ENCODE results near the gene CRACR2A. TPM values are rescaled to one million over a fixed set of nuclear protein-coding genes. Genes with fewer than 3 reads are reported as not detected.

CRACR2A gene
- total RNA-seq, 2 experiments from 2014 or later = 35.3 to 36.9 TPM

- Mint-ChIP-seq H3K27ac (no peak overlapping the region), H3K4me3 (no peak overlapping the region), H3K4me1 (peaks cover 3% of the 10 kb centered on the region), H3K27me3 (peaks cover 4% of the 10 kb centered on the region), H3K36me3 (no peaks in the 10 kb centered on the region), H3K9me3 (no peaks in the 10 kb centered on the region)
- POLR2A ChIA-PET = no interaction called here
- DNase-seq = no peak
- ATAC-seq (ENCODE audit: low read depth) = no peak
Observed at GRCh38 chr12:3602488-3602887, 150.4 kb downstream of the CRACR2A start.

GRCh38 chr12:3601461-3602150, 151.3 kb downstream of the CRACR2A start:
- Mint-ChIP-seq H3K9me3 (no peaks in the 10 kb centered on the region), H3K27ac (no peak overlapping the region), H3K4me3 (no peak overlapping the region), H3K4me1 (peaks cover 3% of the 10 kb centered on the region), H3K27me3 (peaks cover 4% of the 10 kb centered on the region), H3K36me3 (no peaks in the 10 kb centered on the region)
- DNase-seq (no peak), ATAC-seq (ENCODE audit: low read depth) (no peak)
- POLR2A ChIA-PET = no interaction called here

- ATAC-seq (ENCODE audit: low read depth) = no peak
- DNase-seq = no peak
Observed at GRCh38 chr12:3600951-3601350, 152.0 kb downstream of the CRACR2A start.

GRCh38 chr12:3600039-3600720, 152.7 kb downstream of the CRACR2A start:
- DNase-seq (no peak), ATAC-seq (ENCODE audit: low read depth) (no peak)
- H3K4me1 Mint-ChIP-seq = peaks cover 3% of the 10 kb centered on the region
- peaks cover 4% of the 10 kb centered on the region for H3K27me3 Mint-ChIP-seq
- H3K9me3 Mint-ChIP-seq = no peaks in the 10 kb centered on the region
- H3K27ac Mint-ChIP-seq = no peak overlapping the region
- H3K36me3 Mint-ChIP-seq = no peaks in the 10 kb centered on the region
- POLR2A ChIA-PET = no interaction called here
- H3K4me3 Mint-ChIP-seq = no peak overlapping the region

More at GRCh38 chr12:3600951-3601350, 152.0 kb downstream of the CRACR2A start:
- peaks cover 3% of the 10 kb centered on the region for H3K4me1 Mint-ChIP-seq
- H3K27ac Mint-ChIP-seq = no peak overlapping the region
- no peaks in the 10 kb centered on the region for H3K36me3 Mint-ChIP-seq
- POLR2A ChIA-PET = no interaction called here
- no peaks in the 10 kb centered on the region for H3K9me3 Mint-ChIP-seq
- H3K27me3 Mint-ChIP-seq = peaks cover 4% of the 10 kb centered on the region
- H3K4me3 Mint-ChIP-seq = no peak overlapping the region

- ATAC-seq (ENCODE audit: low read depth) (no peak), DNase-seq (no peak)
- H3K36me3 Mint-ChIP-seq = no peaks in the 10 kb centered on the region
- H3K27me3 Mint-ChIP-seq = no peaks in the 10 kb centered on the region
- no peaks in the 10 kb centered on the region for H3K9me3 Mint-ChIP-seq
- no peak overlapping the region for H3K4me3 Mint-ChIP-seq
- POLR2A ChIA-PET = no interaction called here
- H3K27ac Mint-ChIP-seq = no peak overlapping the region
- H3K4me1 Mint-ChIP-seq = no peaks in the 10 kb centered on the region
Observed at GRCh38 chr12:3598896-3599860, 153.7 kb downstream of the CRACR2A start.

- H3K9me3 Mint-ChIP-seq = no peaks in the 10 kb centered on the region
- H3K27me3 Mint-ChIP-seq = no peaks in the 10 kb centered on the region
- no peaks in the 10 kb centered on the region for H3K4me1 Mint-ChIP-seq
- H3K27ac Mint-ChIP-seq = no peak overlapping the region
- ATAC-seq (ENCODE audit: low read depth) (no peak), DNase-seq (no peak)
- H3K4me3 Mint-ChIP-seq = no peak overlapping the region
- POLR2A ChIA-PET = no interaction called here
- H3K36me3 Mint-ChIP-seq = no peaks in the 10 kb centered on the region
Observed at GRCh38 chr12:3597526-3598210, 155.2 kb downstream of the CRACR2A start.

GRCh38 chr12:3596703-3597415, 156.1 kb downstream of the CRACR2A start:
- POLR2A ChIA-PET = no interaction called here
- DNase-seq (no peak), ATAC-seq (ENCODE audit: low read depth) (no peak)
- Mint-ChIP-seq H3K4me1 (no peaks in the 10 kb centered on the region), H3K27me3 (no peaks in the 10 kb centered on the region), H3K27ac (no peak overlapping the region), H3K9me3 (no peaks in the 10 kb centered on the region), H3K4me3 (no peak overlapping the region), H3K36me3 (no peaks in the 10 kb centered on the region)

GRCh38 chr12:3595721-3596120, 157.2 kb downstream of the CRACR2A start:
- no peak for DNase-seq
- no peak for ATAC-seq (ENCODE audit: low read depth)
- POLR2A ChIA-PET = no interaction called here
- Mint-ChIP-seq H3K4me3 (no peak overlapping the region), H3K9me3 (no peaks in the 10 kb centered on the region), H3K4me1 (no peaks in the 10 kb centered on the region), H3K27ac (no peak overlapping the region), H3K36me3 (no peaks in the 10 kb centered on the region), H3K27me3 (peaks cover 4% of the 10 kb centered on the region)

GRCh38 chr12:3594966-3595365, 157.9 kb downstream of the CRACR2A start:
- Mint-ChIP-seq H3K27ac (no peak overlapping the region), H3K36me3 (no peaks in the 10 kb centered on the region), H3K4me1 (no peaks in the 10 kb centered on the region), H3K9me3 (no peaks in the 10 kb centered on the region), H3K27me3 (peaks cover 5% of the 10 kb centered on the region), H3K4me3 (no peak overlapping the region)
- POLR2A ChIA-PET = no interaction called here
- DNase-seq = no peak
- ATAC-seq (ENCODE audit: low read depth) = no peak

- POLR2A ChIA-PET = no interaction called here
- Mint-ChIP-seq H3K9me3 (no peaks in the 10 kb centered on the region), H3K27me3 (peaks cover 5% of the 10 kb centered on the region), H3K4me1 (no peaks in the 10 kb centered on the region), H3K27ac (no peak overlapping the region), H3K36me3 (no peaks in the 10 kb centered on the region), H3K4me3 (no peak overlapping the region)
- DNase-seq (no peak), ATAC-seq (ENCODE audit: low read depth) (no peak)
Observed at GRCh38 chr12:3593906-3594483, 158.9 kb downstream of the CRACR2A start.

- Mint-ChIP-seq H3K4me1 (no peaks in the 10 kb centered on the region), H3K4me3 (no peak overlapping the region), H3K9me3 (no peaks in the 10 kb centered on the region), H3K27me3 (peaks cover 5% of the 10 kb centered on the region), H3K36me3 (no peaks in the 10 kb centered on the region), H3K27ac (no peak overlapping the region)
- DNase-seq (no peak), ATAC-seq (ENCODE audit: low read depth) (no peak)
- POLR2A ChIA-PET = no interaction called here
Observed at GRCh38 chr12:3592856-3593625, 159.9 kb downstream of the CRACR2A start.

GRCh38 chr12:3589745-3590144, 163.2 kb downstream of the CRACR2A start:
- no peak overlapping the region for H3K4me3 Mint-ChIP-seq
- H3K27ac Mint-ChIP-seq = no peak overlapping the region
- DNase-seq (no peak), ATAC-seq (ENCODE audit: low read depth) (no peak)
- no peaks in the 10 kb centered on the region for H3K9me3 Mint-ChIP-seq
- H3K36me3 Mint-ChIP-seq = no peaks in the 10 kb centered on the region
- H3K4me1 Mint-ChIP-seq = peaks cover 1% of the 10 kb centered on the region
- POLR2A ChIA-PET = no interaction called here
- H3K27me3 Mint-ChIP-seq = peaks cover 9% of the 10 kb centered on the region

Data from activated naive CD8-positive, alpha-beta T cell treated with anti-CD3 and anti-CD28 coated beads, Interleukin-2, amount 10 ng/mL, durations not matched to agents 7 days and 5 days (primary cell).